Skeletal muscle satellite cell (primary cell): ENCODE results near the gene ZNF491. TPM values are rescaled to one million over a fixed set of nuclear protein-coding genes. Genes with fewer than 3 reads are reported as not detected.

Source experiments
- H3K27me3 ChIP-seq: 2 replicates; pipeline ENCODE4 v1.7.0; 2013; ENCODE audit warnings: low read length; ENCODE audit not compliant: control insufficient read depth, insufficient read depth
- H3K36me3 ChIP-seq: 2 replicates; pipeline ENCODE4 v1.7.0; 2013; ENCODE audit warnings: mild to moderate bottlenecking, control low read depth, low read length; ENCODE audit not compliant: insufficient read depth
- H3K4me1 ChIP-seq: 2 replicates; pipeline ENCODE4 v1.7.0; 2013; ENCODE audit warnings: low read length; ENCODE audit not compliant: control insufficient read depth, insufficient read depth
- H3K4me2 ChIP-seq: 2 replicates; pipeline ENCODE4 v1.7.0; 2013; ENCODE audit warnings: mild to moderate bottlenecking, low read length
- H3K4me3 ChIP-seq: 2 replicates; pipeline ENCODE4 v1.7.0; 2013; ENCODE audit warnings: low read length
- H3K9ac ChIP-seq: 2 replicates; pipeline ENCODE4 v1.7.0; 2013; ENCODE audit warnings: mild to moderate bottlenecking, low read depth, low read length, moderate library complexity
- H3K9me3 ChIP-seq: replicated peaks from 2 replicates; pipeline ENCODE4 v1.7.0; 2013; ENCODE audit warnings: mild to moderate bottlenecking, control low read depth, low read length
- total RNA-seq: library from RNA; depleted of rRNA; stranded (reverse); fragments of >200 nt; gene quantifications from 2 replicates; pipeline ENCODE4 v1.2.3, GENCODE V29; 2012; rRNA removed

ZNF491 gene
- 1.0 and 1.1 TPM in 2 replicates for total RNA-seq

DNA sequence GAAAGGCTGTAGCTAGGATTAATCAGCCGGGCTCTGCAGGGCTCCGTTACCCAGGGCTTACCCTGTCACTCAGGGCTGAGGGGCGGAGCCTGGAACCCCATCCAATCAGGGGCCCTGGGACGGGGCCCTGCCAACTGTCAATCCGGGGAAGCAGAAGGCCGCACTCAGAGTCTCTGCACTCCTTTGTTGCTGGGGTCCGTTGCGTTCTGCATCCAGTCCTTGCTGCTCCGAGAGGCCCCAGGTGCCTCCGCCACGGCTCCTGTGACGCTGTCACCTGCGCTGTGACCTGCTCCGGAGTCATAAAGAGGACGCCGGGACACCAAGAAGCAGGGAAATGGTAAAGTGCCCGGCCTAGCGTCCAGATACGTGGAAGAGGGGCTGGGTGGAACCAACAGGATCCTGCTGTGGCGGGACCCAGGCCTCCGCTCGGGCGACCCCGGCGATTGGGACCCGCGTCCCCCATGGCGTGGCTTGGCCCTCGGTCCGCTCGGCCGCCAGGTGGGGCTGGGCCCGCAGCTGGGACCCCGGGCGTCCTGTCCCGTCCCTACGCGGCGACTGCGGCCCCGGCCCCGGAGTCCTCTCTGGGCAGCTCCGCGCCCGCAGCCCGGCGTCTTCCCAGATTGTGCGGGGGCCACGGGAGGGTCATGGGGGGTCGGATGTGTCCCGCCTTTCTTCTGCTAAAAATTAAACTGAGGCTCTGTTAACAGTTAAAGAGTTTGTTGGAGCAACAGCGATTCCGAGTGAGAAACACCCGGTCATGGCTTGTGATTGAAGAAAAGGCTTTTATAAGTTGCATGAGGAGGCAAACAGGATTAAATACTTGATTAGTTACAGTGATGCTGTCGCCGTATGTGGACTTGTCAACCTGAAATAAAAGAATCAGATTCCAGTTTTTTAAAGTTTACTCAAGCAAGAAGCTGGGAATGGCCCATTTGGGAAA lies at the start of gene ZNF491:
ZNF491 (plus strand) TSS at position 133 of the 940 bp plus-strand sequence. CDS start 7,431 bp downstream, outside the sequence.
- Histone ChIP-seq H3K4me2 (peak within 1 kb of the TSS; percentile 97), H3K9ac (peak within 1 kb of the TSS; percentile 89), H3K36me3 (no peaks in the 10 kb centered on the region), H3K4me3 (peak within 1 kb of the TSS; percentile 97), H3K9me3 (no peaks in the 10 kb centered on the region), H3K4me1 (peaks cover 13% of the 10 kb centered on the region), H3K27me3 (no peaks in the 10 kb centered on the region)

GRCh38 chr19:11749751-11750150 lies 48.6 kb upstream of the ZNF491 start:
- no peaks in the 10 kb centered on the region for H3K27me3 ChIP-seq
- H3K4me2 ChIP-seq, result no peak overlapping the region
- no peak overlapping the region for H3K4me3 ChIP-seq
- no peaks in the 10 kb centered on the region for H3K36me3 ChIP-seq
- H3K9me3 ChIP-seq, result no peaks in the 10 kb centered on the region
- no peak overlapping the region for H3K9ac ChIP-seq
- no peaks in the 10 kb centered on the region for H3K4me1 ChIP-seq

- Histone ChIP-seq H3K4me3 (no peak overlapping the region), H3K4me2 (no peak overlapping the region), H3K36me3 (no peaks in the 10 kb centered on the region), H3K27me3 (no peaks in the 10 kb centered on the region), H3K4me1 (no peaks in the 10 kb centered on the region), H3K9me3 (peaks cover 9% of the 10 kb centered on the region), H3K9ac (no peak overlapping the region)
Observed at GRCh38 chr19:11752244-11752736, 46.0 kb upstream of the ZNF491 start.

DNA sequence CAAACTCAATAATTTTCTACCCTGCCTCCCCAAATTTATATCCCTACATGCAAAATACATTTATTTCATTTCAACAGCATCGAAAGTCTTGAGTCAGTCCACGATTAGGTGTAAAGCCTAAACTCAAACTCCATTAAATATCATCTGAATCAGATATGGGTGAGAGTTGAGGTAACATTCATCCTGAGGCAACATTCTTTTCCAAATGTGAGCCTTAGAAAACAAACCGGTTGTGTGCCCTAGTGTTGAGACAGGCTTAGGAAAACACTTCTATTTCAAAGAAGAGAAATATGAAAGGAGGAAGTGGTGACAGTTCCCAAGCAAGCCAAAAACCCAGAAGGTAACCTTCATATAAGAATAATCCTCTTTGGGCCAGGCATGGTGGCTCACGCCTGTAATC lies 43.7 kb upstream of the ZNF491 start:
- Histone ChIP-seq H3K9me3 (peaks cover 11% of the 10 kb centered on the region), H3K4me2 (no peak overlapping the region), H3K4me3 (no peak overlapping the region), H3K4me1 (no peaks in the 10 kb centered on the region), H3K27me3 (no peaks in the 10 kb centered on the region), H3K9ac (no peak overlapping the region), H3K36me3 (no peaks in the 10 kb centered on the region)

DNA sequence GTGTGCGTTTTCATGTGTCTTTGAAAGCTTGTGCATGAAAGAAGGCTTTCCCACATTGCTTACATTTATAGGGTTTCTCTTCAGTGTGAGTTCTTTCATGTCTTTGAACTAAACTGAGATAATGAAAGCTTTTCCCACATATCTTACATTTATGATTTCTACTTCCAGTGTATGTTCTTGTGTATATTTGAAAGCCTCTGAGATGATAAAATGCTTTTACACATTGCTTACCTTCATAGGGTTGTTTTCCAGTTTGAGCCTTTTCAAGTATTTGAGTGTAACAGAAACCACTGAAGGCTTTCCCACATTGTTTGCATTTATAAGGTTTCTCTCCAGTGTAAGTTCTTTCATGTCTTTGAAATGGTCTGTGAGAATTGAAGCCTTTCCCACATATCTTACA lies 41.4 kb upstream of the ZNF491 start:
- peaks cover 11% of the 10 kb centered on the region for H3K9me3 ChIP-seq
- H3K36me3 ChIP-seq, result no peaks in the 10 kb centered on the region
- H3K4me2 ChIP-seq, result no peak overlapping the region
- no peak overlapping the region for H3K4me3 ChIP-seq
- H3K27me3 ChIP-seq, result no peaks in the 10 kb centered on the region
- H3K9ac ChIP-seq, result no peak overlapping the region
- no peaks in the 10 kb centered on the region for H3K4me1 ChIP-seq

GRCh38 chr19:11759805-11760204 lies 38.5 kb upstream of the ZNF491 start:
- H3K4me3 ChIP-seq, result no peak overlapping the region
- H3K4me1 ChIP-seq, result no peaks in the 10 kb centered on the region
- no peaks in the 10 kb centered on the region for H3K36me3 ChIP-seq
- peaks cover 11% of the 10 kb centered on the region for H3K9me3 ChIP-seq
- no peak overlapping the region for H3K9ac ChIP-seq
- no peak overlapping the region for H3K4me2 ChIP-seq
- H3K27me3 ChIP-seq, result peaks cover 3% of the 10 kb centered on the region

DNA sequence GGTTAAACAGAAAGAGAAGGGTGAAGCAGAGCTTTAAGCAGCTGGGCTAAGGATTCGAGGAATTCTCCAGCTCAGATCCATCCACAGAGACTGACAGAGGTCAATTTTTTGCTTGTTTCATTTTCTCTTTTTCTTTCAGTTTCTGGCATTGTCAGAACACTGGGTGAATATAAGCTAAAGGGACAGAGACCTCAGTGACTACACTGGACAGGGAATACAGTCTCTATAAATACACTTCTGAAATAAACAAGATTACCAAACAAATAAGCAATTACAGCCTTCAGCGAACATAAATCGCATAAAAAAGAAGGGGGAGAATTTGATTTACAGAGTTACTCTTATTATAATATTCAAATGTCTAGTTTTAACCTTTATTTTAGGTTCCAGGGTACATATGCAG lies 35.2 kb upstream of the ZNF491 start:
- H3K4me2 ChIP-seq, result no peak overlapping the region
- H3K36me3 ChIP-seq, result no peaks in the 10 kb centered on the region
- no peak overlapping the region for H3K9ac ChIP-seq

DNA sequence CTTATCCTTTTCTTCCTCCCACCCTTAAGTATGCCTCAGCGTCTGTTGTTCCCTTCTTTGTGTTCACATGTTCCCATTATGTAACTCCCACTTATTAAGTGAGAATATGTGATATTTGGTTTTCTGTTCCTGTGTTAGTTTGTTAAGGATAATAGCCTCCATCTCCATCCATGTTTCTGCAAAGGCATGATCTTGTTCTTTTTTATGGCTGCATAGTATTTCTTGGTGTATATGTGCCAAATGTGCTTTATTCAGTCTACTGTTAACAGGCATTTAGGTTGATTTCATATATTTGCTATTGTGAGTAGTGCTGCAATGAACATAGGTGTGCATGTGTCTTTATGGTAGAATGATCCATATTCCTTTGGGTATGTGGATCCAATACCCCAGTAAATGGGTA lies 34.7 kb upstream of the ZNF491 start:
- Histone ChIP-seq H3K4me1 (peaks cover 8% of the 10 kb centered on the region), H3K9me3 (peaks cover under 1% of the 10 kb centered on the region), H3K36me3 (no peaks in the 10 kb centered on the region), H3K9ac (no peak overlapping the region), H3K4me2 (no peak overlapping the region), H3K27me3 (peaks cover 3% of the 10 kb centered on the region), H3K4me3 (no peak overlapping the region)

More for the DNA sequence above, 35.2 kb upstream of the ZNF491 start:
- no peaks in the 10 kb centered on the region for H3K9me3 ChIP-seq
- peaks cover 3% of the 10 kb centered on the region for H3K27me3 ChIP-seq
- no peak overlapping the region for H3K4me3 ChIP-seq
- peaks cover 8% of the 10 kb centered on the region for H3K4me1 ChIP-seq

GRCh38 chr19:11766597-11767591 lies 31.4 kb upstream of the ZNF491 start, which contains the start of gene ZNF441:
TSS of gene ZNF441 (plus strand) at chr19:11767000. CDS start at chr19:11767194, 194 bp downstream.
- H3K9ac ChIP-seq, result peak within 1 kb of the TSS; percentile 97
- H3K4me1 ChIP-seq, result peaks cover 8% of the 10 kb centered on the region
- H3K4me3 ChIP-seq, result peak within 1 kb of the TSS; percentile 80
- peak within 1 kb of the TSS; percentile 94 for H3K4me2 ChIP-seq
- peaks cover 3% of the 10 kb centered on the region for H3K36me3 ChIP-seq
- peaks cover 7% of the 10 kb centered on the region for H3K9me3 ChIP-seq
- H3K27me3 ChIP-seq, result peaks cover 3% of the 10 kb centered on the region

- H3K4me3 ChIP-seq, result peak overlapping the region; percentile 80
- peaks cover 3% of the 10 kb centered on the region for H3K36me3 ChIP-seq
- peak overlapping the region; percentile 94 for H3K4me2 ChIP-seq
- peaks cover 7% of the 10 kb centered on the region for H3K9me3 ChIP-seq
- H3K27me3 ChIP-seq, result peaks cover 3% of the 10 kb centered on the region
- H3K4me1 ChIP-seq, result peaks cover 8% of the 10 kb centered on the region
- peak overlapping the region; percentile 97 for H3K9ac ChIP-seq
Observed at GRCh38 chr19:11767633-11768133, 30.6 kb upstream of the ZNF491 start.

- Histone ChIP-seq H3K9me3 (peaks cover 10% of the 10 kb centered on the region), H3K9ac (no peak overlapping the region), H3K4me3 (no peak overlapping the region), H3K27me3 (no peaks in the 10 kb centered on the region), H3K36me3 (peaks cover 3% of the 10 kb centered on the region), H3K4me1 (peaks cover 8% of the 10 kb centered on the region), H3K4me2 (no peak overlapping the region)
Observed at GRCh38 chr19:11769995-11770394, 28.3 kb upstream of the ZNF491 start.
